Measurements from ENCODE around the gene IL15.

The IL15 gene

DNA sequence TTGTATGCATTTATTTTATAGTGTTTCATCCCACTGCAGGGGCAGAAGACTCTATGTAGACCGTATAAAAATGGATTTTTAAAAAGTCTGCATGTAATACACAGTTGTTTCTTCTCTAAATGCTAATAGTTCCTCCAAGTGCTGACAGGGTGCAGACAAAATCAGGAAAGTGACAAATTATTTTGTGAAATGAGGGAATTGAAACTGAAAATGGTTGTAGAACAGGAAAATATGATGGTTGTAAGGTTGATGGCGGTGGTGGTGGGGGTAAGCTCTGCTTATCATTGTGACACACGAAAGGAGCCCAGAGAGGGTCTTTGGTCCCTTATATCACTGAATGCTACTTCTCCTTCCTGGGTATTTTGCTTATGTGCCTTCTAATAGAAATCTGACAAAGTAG is 4.3 kb downstream of the IL15 start:
- no peak overlapping the region for H3K27ac ChIP-seq
- peaks cover 0 to 5% of the 10 kb centered on the region in 2 experiments for H3K4me1 ChIP-seq (ENCODE audit: control insufficient read depth in 1 of 2, insufficient read depth in 1 of 2, low read depth in 1 of 2, low read length in 1 of 2)
- peaks cover 51% of the 10 kb centered on the region for H3K27me3 ChIP-seq
- no peaks in the 10 kb centered on the region for H3K36me3 ChIP-seq
- no peak overlapping the region for H3K4me3 ChIP-seq (ENCODE audit: low read depth in 1 of 2, low read length in 1 of 2)
- TF ChIP-seq, protein P1, sequence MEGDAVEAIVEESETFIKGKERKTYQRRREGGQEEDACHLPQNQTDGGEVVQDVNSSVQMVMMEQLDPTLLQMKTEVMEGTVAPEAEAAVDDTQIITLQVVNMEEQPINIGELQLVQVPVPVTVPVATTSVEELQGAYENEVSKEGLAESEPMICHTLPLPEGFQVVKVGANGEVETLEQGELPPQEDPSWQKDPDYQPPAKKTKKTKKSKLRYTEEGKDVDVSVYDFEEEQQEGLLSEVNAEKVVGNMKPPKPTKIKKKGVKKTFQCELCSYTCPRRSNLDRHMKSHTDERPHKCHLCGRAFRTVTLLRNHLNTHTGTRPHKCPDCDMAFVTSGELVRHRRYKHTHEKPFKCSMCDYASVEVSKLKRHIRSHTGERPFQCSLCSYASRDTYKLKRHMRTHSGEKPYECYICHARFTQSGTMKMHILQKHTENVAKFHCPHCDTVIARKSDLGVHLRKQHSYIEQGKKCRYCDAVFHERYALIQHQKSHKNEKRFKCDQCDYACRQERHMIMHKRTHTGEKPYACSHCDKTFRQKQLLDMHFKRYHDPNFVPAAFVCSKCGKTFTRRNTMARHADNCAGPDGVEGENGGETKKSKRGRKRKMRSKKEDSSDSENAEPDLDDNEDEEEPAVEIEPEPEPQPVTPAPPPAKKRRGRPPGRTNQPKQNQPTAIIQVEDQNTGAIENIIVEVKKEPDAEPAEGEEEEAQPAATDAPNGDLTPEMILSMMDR (IDR thresholded peaks at IDR 0.05): no peak
- no peaks in the 10 kb centered on the region for H3K9me3 ChIP-seq

DNA sequence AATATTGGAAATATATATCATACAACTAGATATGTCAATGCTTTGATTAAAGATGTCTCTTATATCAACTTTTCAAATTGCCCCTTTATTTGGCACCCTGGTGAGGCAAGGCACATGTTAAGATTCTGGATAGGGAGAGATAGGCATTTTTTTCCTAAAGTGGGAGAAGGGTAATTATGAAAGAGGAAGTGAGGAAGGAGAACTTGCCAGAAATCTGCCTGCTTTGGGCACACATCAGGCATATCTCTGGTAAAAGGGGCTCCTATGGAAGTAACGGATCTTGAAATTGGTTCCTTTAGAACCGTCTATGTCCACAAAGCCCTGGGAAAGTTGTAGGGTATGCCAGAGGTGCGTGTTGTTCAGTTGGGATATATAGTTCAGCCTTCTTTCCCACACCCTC is 5.7 kb downstream of the IL15 start:
- TF ChIP-seq, protein P1 (IDR thresholded peaks at IDR 0.05): no peak
- Histone ChIP-seq H3K27ac (no peak overlapping the region), H3K4me1 (ENCODE audit: control insufficient read depth in 1 of 2, insufficient read depth in 1 of 2, low read depth in 1 of 2, low read length in 1 of 2) (peaks cover 0 to 2% of the 10 kb centered on the region in 2 experiments), H3K4me3 (ENCODE audit: low read depth in 1 of 2, low read length in 1 of 2) (no peak overlapping the region), H3K27me3 (peaks cover 37% of the 10 kb centered on the region), H3K9me3 (no peaks in the 10 kb centered on the region), H3K36me3 (no peaks in the 10 kb centered on the region)

DNA sequence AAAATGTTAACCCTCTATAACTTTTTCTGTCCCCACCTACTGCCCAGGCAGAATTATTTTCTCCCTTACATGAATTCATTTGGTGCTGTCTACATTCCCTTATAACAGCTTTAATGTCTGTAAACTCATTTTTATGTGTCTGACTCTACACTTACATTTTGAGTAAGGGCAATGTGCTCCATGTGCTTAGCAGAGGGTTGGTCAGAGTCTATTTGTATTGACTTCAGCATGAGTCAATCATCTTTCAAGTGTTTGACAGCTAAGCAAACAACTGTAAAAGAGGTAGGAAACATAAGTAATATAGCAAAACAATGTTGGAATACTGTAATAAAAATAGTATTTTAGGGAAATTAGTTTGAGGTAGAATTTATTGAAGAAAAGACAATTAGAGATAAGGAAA is 6.3 kb downstream of the IL15 start:
- H3K27me3 ChIP-seq: peaks cover 31% of the 10 kb centered on the region
- no peaks in the 10 kb centered on the region for H3K4me1 ChIP-seq (ENCODE audit: control insufficient read depth in 1 of 2, insufficient read depth in 1 of 2, low read depth in 1 of 2, low read length in 1 of 2)
- H3K27ac ChIP-seq: no peak overlapping the region
- no peaks in the 10 kb centered on the region for H3K9me3 ChIP-seq
- H3K36me3 ChIP-seq: no peaks in the 10 kb centered on the region
- H3K4me3 ChIP-seq (ENCODE audit: low read depth in 1 of 2, low read length in 1 of 2): no peak overlapping the region
- TF ChIP-seq, protein P1 (IDR thresholded peaks at IDR 0.05): no peak

DNA sequence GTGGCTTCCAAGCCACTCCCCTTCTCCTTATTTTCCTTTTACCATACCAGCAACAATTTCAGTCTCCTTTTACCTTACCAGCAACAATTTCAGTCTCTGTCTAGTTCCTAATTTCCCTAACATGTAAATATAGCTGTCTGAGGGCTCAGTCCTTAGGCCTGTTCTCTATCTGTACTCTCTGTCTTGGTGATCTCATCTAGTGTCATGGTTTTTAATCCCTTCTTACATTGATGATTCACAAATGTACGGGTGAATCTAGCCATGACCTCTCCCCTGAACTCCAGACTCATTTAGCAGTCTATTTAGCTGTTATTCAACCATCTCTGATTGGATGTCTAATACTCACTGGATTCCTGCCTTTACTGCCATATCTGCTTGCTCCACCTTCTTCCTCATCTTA is 7.2 kb downstream of the IL15 start:
- Histone ChIP-seq H3K27ac (no peak overlapping the region), H3K4me1 (ENCODE audit: control insufficient read depth in 1 of 2, insufficient read depth in 1 of 2, low read depth in 1 of 2, low read length in 1 of 2) (no peaks in the 10 kb centered on the region), H3K9me3 (no peaks in the 10 kb centered on the region), H3K36me3 (no peaks in the 10 kb centered on the region), H3K4me3 (ENCODE audit: low read depth in 1 of 2, low read length in 1 of 2) (no peak overlapping the region), H3K27me3 (peaks cover 22% of the 10 kb centered on the region)
- TF ChIP-seq, protein P1 (IDR thresholded peaks at IDR 0.05): no peak

DNA sequence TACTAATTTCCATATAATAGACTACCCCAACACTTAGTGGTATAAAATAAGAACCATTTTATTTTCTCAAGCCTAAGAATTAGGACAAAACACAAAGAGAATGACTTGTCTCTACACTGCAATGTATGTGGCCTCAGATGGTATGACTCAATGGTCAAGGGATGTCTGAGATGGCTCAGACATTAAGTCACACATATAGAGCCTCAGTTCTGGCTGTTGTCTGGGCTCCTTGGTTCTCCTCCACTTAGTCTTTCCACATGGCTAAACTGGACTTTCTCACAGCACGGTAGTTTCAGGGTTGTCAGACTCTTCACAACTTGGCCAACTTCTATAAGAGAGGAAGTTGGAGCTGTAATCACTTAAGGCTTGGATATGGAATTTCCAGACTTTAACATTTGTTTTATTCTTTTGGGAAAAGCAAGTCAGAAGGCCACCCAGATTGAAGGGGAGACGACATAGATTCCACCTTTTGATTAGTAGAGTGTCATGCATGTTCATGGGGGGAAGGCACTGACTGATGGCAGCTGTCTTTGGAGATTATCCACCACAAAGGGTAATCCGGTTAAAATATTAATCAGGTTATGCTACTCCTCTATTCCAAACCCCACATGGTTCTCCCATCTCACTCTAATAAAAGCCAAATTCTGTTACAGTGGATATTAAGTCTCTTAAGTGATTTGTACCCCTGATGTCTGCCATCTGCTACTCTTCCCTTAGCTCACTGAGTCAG is 9.4 kb downstream of the IL15 start:
- no peak overlapping the region for H3K4me3 ChIP-seq (ENCODE audit: low read depth in 1 of 2, low read length in 1 of 2)
- no peaks in the 10 kb centered on the region for H3K9me3 ChIP-seq
- H3K4me1 ChIP-seq (ENCODE audit: control insufficient read depth in 1 of 2, insufficient read depth in 1 of 2, low read depth in 1 of 2, low read length in 1 of 2): no peaks in the 10 kb centered on the region
- no peak overlapping the region for H3K27ac ChIP-seq
- peaks cover 2% of the 10 kb centered on the region for H3K27me3 ChIP-seq
- TF ChIP-seq, protein P1 (IDR thresholded peaks at IDR 0.05): no peak
- no peaks in the 10 kb centered on the region for H3K36me3 ChIP-seq

All from neutrophil (primary cell).